Trophoblast cell (in vitro differentiated cells and primary cell): ENCODE results near the gene THSD4.
A peak's percentile ranks its signal among the peaks of the same experiment; 100 is the strongest.

Experiments
- DNase-seq, 2 donors: peaks; one replicate each; pipeline ENCODE4 v3.0.0-alpha.2; 2016
- H2AFZ ChIP-seq: 2 replicates; pipeline ENCODE4 v1.6.1; 2013; ENCODE audit warnings: low read length, moderate library complexity, mild to moderate bottlenecking; ENCODE audit not compliant: insufficient read depth, poor library complexity
- H2AK5ac ChIP-seq: 2 replicates; pipeline ENCODE4 v1.6.1; 2013; ENCODE audit warnings: mild to moderate bottlenecking, low read length
- H2BK120ac ChIP-seq: 2 replicates; pipeline ENCODE4 v1.6.1; 2013; ENCODE audit warnings: low read length, mild to moderate bottlenecking, moderate library complexity; ENCODE audit not compliant: insufficient read depth, poor library complexity
- H2BK12ac ChIP-seq: 2 replicates; pipeline ENCODE4 v1.6.1; 2013; ENCODE audit warnings: mild to moderate bottlenecking, low read length, moderate library complexity
- H2BK5ac ChIP-seq: 2 replicates; pipeline ENCODE4 v1.6.1; 2013; ENCODE audit warnings: low read length, low read depth, moderate library complexity, mild to moderate bottlenecking; ENCODE audit not compliant: poor library complexity
- H3K14ac ChIP-seq: 2 replicates; pipeline ENCODE4 v1.6.1; 2013; ENCODE audit warnings: mild to moderate bottlenecking, low read length
- H3K18ac ChIP-seq: 2 replicates; pipeline ENCODE4 v1.6.1; 2013; ENCODE audit warnings: mild to moderate bottlenecking, low read length
- H3K23ac ChIP-seq: 2 replicates; pipeline ENCODE4 v1.6.1; 2013; ENCODE audit warnings: low read length
- H3K27ac ChIP-seq: 2 replicates; pipeline ENCODE4 v1.5.1; 2013; ENCODE audit warnings: low read depth, mild to moderate bottlenecking, inconsistent platforms, low read length, moderate library complexity
- H3K27me3 ChIP-seq: 2 replicates; pipeline ENCODE4 v1.6.1; 2013; ENCODE audit warnings: inconsistent platforms, mild to moderate bottlenecking, low read length, moderate library complexity; ENCODE audit not compliant: insufficient read depth
- H3K36me3 ChIP-seq, 2 experiments: 1 replicate in 1 of 2; 2 replicates in 1 of 2; pipeline ENCODE4 v1.6.1; 2013; ENCODE audit warnings: low read length in 2 of 2, mild to moderate bottlenecking in 2 of 2, moderate library complexity in 1 of 2; ENCODE audit not compliant: insufficient read depth in 2 of 2, control insufficient read depth in 1 of 2
- H3K4ac ChIP-seq: 2 replicates; pipeline ENCODE4 v1.6.1; 2013; ENCODE audit warnings: low read depth, mild to moderate bottlenecking, low read length, moderate library complexity
- H3K4me1 ChIP-seq, 2 experiments: 1 replicate in 1 of 2; 2 replicates in 1 of 2; pipeline ENCODE4 v1.6.1; 2013; ENCODE audit warnings: low read length in 2 of 2, mild to moderate bottlenecking in 2 of 2, moderate library complexity in 1 of 2; ENCODE audit not compliant: insufficient read depth in 2 of 2, control insufficient read depth in 1 of 2
- H3K4me2 ChIP-seq: 2 replicates; pipeline ENCODE4 v1.6.1; 2013; ENCODE audit warnings: inconsistent platforms, mild to moderate bottlenecking, low read length, moderate library complexity
- H3K4me3 ChIP-seq: 2 replicates; pipeline ENCODE4 v1.5.1; 2013; ENCODE audit warnings: mild to moderate bottlenecking, low read depth, low read length, inconsistent platforms
- H3K79me1 ChIP-seq: one replicate; pipeline ENCODE4 v1.6.1; 2013; ENCODE audit warnings: low read length
- H3K79me2 ChIP-seq: 2 replicates; pipeline ENCODE4 v1.6.1; 2013; ENCODE audit warnings: low read length, mild to moderate bottlenecking; ENCODE audit not compliant: control insufficient read depth, insufficient read depth, poor library complexity
- H3K9ac ChIP-seq: 2 replicates; pipeline ENCODE4 v1.6.1; 2013; ENCODE audit warnings: mild to moderate bottlenecking, low read length
- H3K9me3 ChIP-seq: 2 replicates; pipeline ENCODE4 v1.6.1; 2013; ENCODE audit warnings: low read depth, mild to moderate bottlenecking, control low read depth, inconsistent platforms, low read length; ENCODE audit not compliant: insufficient read depth
- H4K12ac ChIP-seq: 2 replicates; pipeline ENCODE4 v1.6.1; 2013; ENCODE audit warnings: low read depth, mild to moderate bottlenecking, low read length, moderate library complexity
- H4K8ac ChIP-seq: 2 replicates; pipeline ENCODE4 v1.6.1; 2013; ENCODE audit warnings: low read depth, mild to moderate bottlenecking, low read length, moderate library complexity
- H4K91ac ChIP-seq: one replicate; pipeline ENCODE4 v1.6.1; 2013; ENCODE audit warnings: low read depth, mild to moderate bottlenecking, low read length, moderate library complexity
- WGBS: extraction: QIAGEN DNeasy Blood & Tissue Kit; methylation state at CpG from one replicate; pipeline ENCODE4 v1.1.7; 2013; ENCODE audit warnings: missing lambda C conversion rate; ENCODE audit not compliant: insufficient read length, insufficient coverage; ENCODE audit errors: extremely low coverage; 5-methylcytosine and 5-hydroxymethylcytosine counted together

Gene THSD4

DNA sequence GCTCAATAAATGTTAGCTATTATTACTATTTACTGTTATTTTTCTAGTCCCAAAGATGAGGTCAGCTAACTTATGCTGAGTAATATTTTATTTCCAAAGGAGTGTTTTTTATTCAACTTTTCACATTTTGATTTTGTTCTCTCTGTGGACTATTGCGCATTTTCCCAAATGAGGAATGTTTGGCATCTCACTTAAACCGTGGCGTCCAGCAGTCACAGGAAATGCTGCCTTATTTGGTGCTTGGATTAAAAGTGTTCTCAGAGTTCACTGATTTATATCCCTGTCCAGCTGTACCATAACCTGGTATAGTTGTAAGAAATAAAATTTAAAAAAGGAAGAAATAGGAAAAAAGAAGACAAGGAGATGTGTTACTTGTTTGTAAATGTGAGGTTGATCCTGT, 166.8 kb downstream of the THSD4 start:
- WGBS = no CpG with 5 or more reads among the region's 3 CpGs
- Histone ChIP-seq H3K79me1 (no peaks in the 10 kb centered on the region), H2AK5ac (no peak overlapping the region), H3K9me3 (no peaks in the 10 kb centered on the region), H2BK120ac (no peak overlapping the region), H3K9ac (no peak overlapping the region), H3K14ac (no peak overlapping the region), H2BK12ac (no peak overlapping the region), H2BK5ac (no peak overlapping the region), H3K4me3 (no peak overlapping the region), H3K18ac (no peak overlapping the region), H3K79me2 (no peaks in the 10 kb centered on the region), H3K4me1 (no peaks in the 10 kb centered on the region), H2AFZ (no peak overlapping the region), H3K4me2 (no peak overlapping the region), H3K27me3 (peaks cover 2% of the 10 kb centered on the region), H3K27ac (no peak overlapping the region), H4K12ac (no peak overlapping the region), H4K8ac (no peak overlapping the region), H4K91ac (no peak overlapping the region), H3K4ac (no peak overlapping the region), H3K36me3 (no peaks in the 10 kb centered on the region), H3K23ac (no peak overlapping the region)
- DNase-seq = peak in 1 of 2 donors; percentile 15

DNA sequence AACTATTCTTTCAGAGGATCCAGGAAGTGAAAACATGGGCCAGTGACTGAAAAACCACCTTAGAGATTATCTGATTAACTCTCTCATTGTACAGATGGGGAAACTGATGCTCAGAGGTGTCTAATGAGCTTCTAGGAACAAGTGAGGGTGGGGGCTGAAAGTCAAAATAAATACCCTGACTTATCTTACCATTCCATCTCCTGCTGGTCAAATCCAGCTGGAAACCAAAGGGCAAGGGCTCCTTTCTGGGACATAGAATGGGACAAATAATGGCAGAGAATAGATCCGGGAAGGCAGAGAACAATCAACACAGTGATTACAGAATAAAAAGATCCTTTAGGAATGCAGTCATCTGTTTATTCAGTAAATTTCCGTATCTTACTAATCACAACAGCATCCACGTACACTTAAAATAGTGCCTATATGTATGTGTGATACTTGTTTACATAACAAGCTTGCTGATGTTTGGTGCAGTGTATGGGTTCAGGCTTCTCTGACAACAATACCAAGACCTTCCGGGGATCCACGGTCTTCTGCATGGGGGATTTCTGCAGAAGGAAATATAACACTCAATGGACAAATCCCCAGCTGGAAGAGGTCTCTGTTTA, 173.2 kb downstream of the THSD4 start:
- H3K14ac ChIP-seq = no peak overlapping the region
- no peak overlapping the region for H2AK5ac ChIP-seq
- no peaks in the 10 kb centered on the region for H3K4me1 ChIP-seq
- no peaks in the 10 kb centered on the region for H3K79me1 ChIP-seq
- H3K79me2 ChIP-seq = no peaks in the 10 kb centered on the region
- H3K4me3 ChIP-seq = no peak overlapping the region
- H4K8ac ChIP-seq = no peak overlapping the region
- no peak overlapping the region for H2AFZ ChIP-seq
- no peak overlapping the region for H3K18ac ChIP-seq
- no CpG with 5 or more reads among the region's 5 CpGs for WGBS
- H3K4me2 ChIP-seq = no peak overlapping the region
- H3K27me3 ChIP-seq = no peaks in the 10 kb centered on the region
- H3K36me3 ChIP-seq = no peaks in the 10 kb centered on the region
- DNase-seq = no peak
- H4K91ac ChIP-seq = no peak overlapping the region
- no peak overlapping the region for H3K27ac ChIP-seq
- H3K9ac ChIP-seq = no peak overlapping the region
- no peak overlapping the region for H2BK5ac ChIP-seq
- H3K4ac ChIP-seq = no peak overlapping the region
- peaks cover 3% of the 10 kb centered on the region for H3K9me3 ChIP-seq
- H3K23ac ChIP-seq = no peak overlapping the region
- H2BK120ac ChIP-seq = no peak overlapping the region
- H2BK12ac ChIP-seq = no peak overlapping the region
- no peak overlapping the region for H4K12ac ChIP-seq

GRCh38 chr15:71290002-71290401, 174.7 kb downstream of the THSD4 start:
- Histone ChIP-seq H2AK5ac (no peak overlapping the region), H3K36me3 (no peaks in the 10 kb centered on the region), H4K8ac (no peak overlapping the region), H2AFZ (no peak overlapping the region), H4K12ac (no peak overlapping the region), H3K14ac (no peak overlapping the region), H3K4me1 (peaks cover 7 to 10% of the 10 kb centered on the region in 2 experiments), H3K9me3 (peaks cover 3% of the 10 kb centered on the region), H4K91ac (no peak overlapping the region), H2BK120ac (no peak overlapping the region), H3K4me2 (no peak overlapping the region), H2BK12ac (no peak overlapping the region), H3K79me1 (peaks cover 2% of the 10 kb centered on the region), H2BK5ac (no peak overlapping the region), H3K9ac (no peak overlapping the region), H3K18ac (no peak overlapping the region), H3K27me3 (no peaks in the 10 kb centered on the region), H3K79me2 (no peaks in the 10 kb centered on the region), H3K4ac (no peak overlapping the region), H3K23ac (no peak overlapping the region), H3K27ac (no peak overlapping the region), H3K4me3 (no peak overlapping the region)
- WGBS = no CpG with 5 or more reads among the region's 3 CpGs
- peak; percentile 6 to 30 for DNase-seq

GRCh38 chr15:71290881-71291635, 175.8 kb downstream of the THSD4 start:
- Histone ChIP-seq H3K9me3 (peaks cover 3% of the 10 kb centered on the region), H2BK12ac (no peak overlapping the region), H3K79me1 (peaks cover 5% of the 10 kb centered on the region), H3K18ac (no peak overlapping the region), H3K14ac (no peak overlapping the region), H2AK5ac (no peak overlapping the region), H4K8ac (no peak overlapping the region), H4K91ac (no peak overlapping the region), H3K4ac (no peak overlapping the region), H3K4me1 (peaks cover 8 to 12% of the 10 kb centered on the region in 2 experiments), H2BK120ac (no peak overlapping the region), H3K27ac (no peak overlapping the region), H3K79me2 (no peaks in the 10 kb centered on the region), H3K4me3 (no peak overlapping the region), H3K27me3 (no peaks in the 10 kb centered on the region), H2AFZ (no peak overlapping the region), H2BK5ac (no peak overlapping the region), H3K36me3 (no peaks in the 10 kb centered on the region), H3K23ac (no peak overlapping the region), H3K9ac (no peak overlapping the region), H4K12ac (no peak overlapping the region), H3K4me2 (no peak overlapping the region)
- no peak for DNase-seq
- WGBS = no CpG with 5 or more reads among the region's 2 CpGs
